OCI-LY1 (cell line): Measurements from ENCODE around the gene ZC3H18.
"Not testable (repeated sequence)": the region's sequence is repeated elsewhere in the genome, so short reads cannot be mapped to it uniquely, and the experiment has no call there.

Experiments used
- H2AFZ ChIP-seq: fragments of 200-600 bp; sonication (generic), shearing (Covaris generic); 2 replicates; pipeline ENCODE4 v1.6.0; 2014; ENCODE audit warnings: antibody characterized with exemption, mild to moderate bottlenecking, low read length
- H3F3A ChIP-seq: fragments of 200-600 bp; sonication (generic), shearing (Covaris generic); 2 replicates; pipeline ENCODE4 v1.6.0; 2014; ENCODE audit warnings: mild to moderate bottlenecking, antibody characterized with exemption, low read length, moderate library complexity; ENCODE audit not compliant: insufficient read depth
- H3K27ac ChIP-seq: fragments of 200-600 bp; sonication (generic); 2 replicates; pipeline ENCODE4 v1.5.1; 2014; ENCODE audit warnings: low read length, mixed run types, mild to moderate bottlenecking, low read depth; ENCODE audit not compliant: poor library complexity, severe bottlenecking
- H3K27me3 ChIP-seq: fragments of 200-600 bp; sonication (generic); 2 replicates; pipeline ENCODE4 v1.6.0; 2014; ENCODE audit warnings: antibody characterized with exemption, mild to moderate bottlenecking, low read length, moderate library complexity; ENCODE audit not compliant: insufficient read depth
- H3K36me3 ChIP-seq: fragments of 200-600 bp; sonication (generic); 2 replicates; pipeline ENCODE4 v1.6.1; 2014; ENCODE audit warnings: mild to moderate bottlenecking, antibody characterized with exemption, low read length, moderate library complexity, mixed read lengths; ENCODE audit not compliant: insufficient read depth
- H3K4me1 ChIP-seq: fragments of 200-600 bp; sonication (generic); 2 replicates; pipeline ENCODE4 v1.5.1; 2014; ENCODE audit warnings: mild to moderate bottlenecking, low read length, moderate library complexity; ENCODE audit not compliant: insufficient read depth, severe bottlenecking
- H3K4me2 ChIP-seq: fragments of 200-600 bp; sonication (generic), shearing (Covaris generic); 2 replicates; pipeline ENCODE4 v1.6.1; 2014; ENCODE audit warnings: low read length
- H3K4me3 ChIP-seq: fragments of 200-600 bp; sonication (generic); 2 replicates; pipeline ENCODE4 v1.5.1; 2014; ENCODE audit warnings: low read length, low read depth, mild to moderate bottlenecking, mixed read lengths; ENCODE audit not compliant: poor library complexity, severe bottlenecking
- H3K79me2 ChIP-seq: fragments of 200-600 bp; shearing (Covaris generic); 2 replicates; pipeline ENCODE4 v1.6.1; 2016; ENCODE audit warnings: mixed run types, low read length, mixed read lengths; ENCODE audit not compliant: insufficient read depth
- H3K9ac ChIP-seq: fragments of 200-600 bp; sonication (generic), shearing (Covaris generic); 2 replicates; pipeline ENCODE4 v1.6.1; 2014; ENCODE audit warnings: mild to moderate bottlenecking, low read length, mixed read lengths
- H3K9me2 ChIP-seq: fragments of 200-600 bp; sonication (generic), shearing (Covaris generic); 2 replicates; pipeline ENCODE4 v1.6.1; 2014; ENCODE audit warnings: low read depth, mild to moderate bottlenecking, low read length, mixed read lengths
- H3K9me3 ChIP-seq: fragments of 200-600 bp; shearing (Covaris generic); 2 replicates; pipeline ENCODE4 v1.6.1; 2014; ENCODE audit warnings: low read length, mixed read lengths
- H4K20me1 ChIP-seq: fragments of 200-600 bp; sonication (generic), shearing (Covaris generic); 2 replicates; pipeline ENCODE4 v1.6.0; 2016; ENCODE audit warnings: mild to moderate bottlenecking, low read length; ENCODE audit not compliant: insufficient read depth
- CTCF ChIP-seq: fragments of 200-600 bp; sonication (generic), shearing (Covaris generic); IDR thresholded peaks from 2 replicates; pipeline ENCODE4 v1.5.1; 2017; ENCODE audit warnings: mild to moderate bottlenecking, antibody characterized with exemption, low read length, moderate library complexity, mixed read lengths
- EZH2 ChIP-seq: fragments of 200-600 bp; sonication (generic), shearing (Covaris generic); IDR thresholded peaks from 2 replicates; pipeline ENCODE4 v1.8.0; 2017; ENCODE audit warnings: borderline replicate concordance, mixed run types, mild to moderate bottlenecking, antibody characterized with exemption, low read length, moderate library complexity, mixed read lengths

The ZC3H18 gene

GRCh38 chr16:88667461-88667860, 97.3 kb downstream of the ZC3H18 start:
- no peak overlapping the region for H3K27ac ChIP-seq
- H3K79me2 ChIP-seq = 0 out of 2 replicates have a peak, but pooled peaks cover under 1% of the 10 kb centered on the region
- no peaks in the 10 kb centered on the region for H3F3A ChIP-seq
- no peaks in the 10 kb centered on the region for H4K20me1 ChIP-seq
- H3K9me3 ChIP-seq = no peaks in the 10 kb centered on the region
- no peak for TF ChIP-seq CTCF
- TF ChIP-seq EZH2 = no peak
- H3K4me1 ChIP-seq = peaks cover 19% of the 10 kb centered on the region
- no peak overlapping the region for H3K9ac ChIP-seq
- H3K4me2 ChIP-seq = no peak overlapping the region
- no peaks in the 10 kb centered on the region for H3K9me2 ChIP-seq
- no peaks in the 10 kb centered on the region for H3K27me3 ChIP-seq
- no peak overlapping the region for H3K4me3 ChIP-seq
- H3K36me3 ChIP-seq = peaks cover 15% of the 10 kb centered on the region
- no peak overlapping the region for H2AFZ ChIP-seq

- H3K4me2 ChIP-seq, H3K4me3 ChIP-seq, H3K9me3 ChIP-seq, H3K27ac ChIP-seq, H3K9me2 ChIP-seq, H3K9ac ChIP-seq, H3F3A ChIP-seq, H2AFZ ChIP-seq, H3K27me3 ChIP-seq, H4K20me1 ChIP-seq, H3K79me2 ChIP-seq: not testable (repeated sequence)
- H3K36me3 ChIP-seq = peaks cover 27% of the 10 kb centered on the region
- H3K4me1 ChIP-seq = peaks cover 13% of the 10 kb centered on the region
Observed at GRCh38 chr16:88669493-88669892, 99.3 kb downstream of the ZC3H18 start.

- Histone ChIP-seq H3K27me3 (no peaks in the 10 kb centered on the region), H4K20me1 (no peaks in the 10 kb centered on the region), H3K9me2 (no peaks in the 10 kb centered on the region), H3K9ac (no peak overlapping the region), H3F3A (no peaks in the 10 kb centered on the region), H3K79me2 (no peaks in the 10 kb centered on the region), H2AFZ (no peak overlapping the region), H3K4me3 (no peak overlapping the region), H3K4me1 (peaks cover 8% of the 10 kb centered on the region), H3K9me3 (no peaks in the 10 kb centered on the region), H3K27ac (no peak overlapping the region), H3K4me2 (no peak overlapping the region), H3K36me3 (peaks cover 30% of the 10 kb centered on the region)
- TF ChIP-seq CTCF (no peak), EZH2 (no peak)
Observed at GRCh38 chr16:88669980-88670379, 99.8 kb downstream of the ZC3H18 start.

- Histone ChIP-seq H3K27ac (no peak overlapping the region), H3F3A (no peaks in the 10 kb centered on the region), H3K9me2 (no peaks in the 10 kb centered on the region), H3K27me3 (no peaks in the 10 kb centered on the region; the same call in 1 of the 2 replicates), H3K4me3 (no peak overlapping the region), H3K79me2 (no peaks in the 10 kb centered on the region), H4K20me1 (no peaks in the 10 kb centered on the region), H3K36me3 (peaks cover 39% of the 10 kb centered on the region), H3K4me2 (no peak overlapping the region), H3K9ac (no peak overlapping the region), H3K9me3 (no peaks in the 10 kb centered on the region), H3K4me1 (no peaks in the 10 kb centered on the region), H2AFZ (no peak overlapping the region)
- TF ChIP-seq CTCF (no peak), EZH2 (no peak)
Observed at GRCh38 chr16:88671806-88672205, 101.6 kb downstream of the ZC3H18 start.
